ENCODE results near the gene IFNLR1.

IFNLR1 gene

GRCh38 chr1:24175033-24175755 is 11.9 kb downstream of the IFNLR1 start:
- DNase-seq (ENCODE audit: low spot score): no peak

- no peak for DNase-seq (ENCODE audit: low spot score)
These were observed 13.2 kb downstream of the IFNLR1 start for GRCh38 chr1:24173638-24174575.

GRCh38 chr1:24172598-24172997 is 14.5 kb downstream of the IFNLR1 start:
- DNase-seq (ENCODE audit: low spot score): no peak

GRCh38 chr1:24169286-24169685 is 17.8 kb downstream of the IFNLR1 start:
- DNase-seq (ENCODE audit: low spot score): no peak

- no peak for DNase-seq (ENCODE audit: low spot score)
These were observed 18.8 kb downstream of the IFNLR1 start for GRCh38 chr1:24168245-24168644.

GRCh38 chr1:24167008-24167407 is 20.1 kb downstream of the IFNLR1 start:
- no peak for DNase-seq (ENCODE audit: low spot score)

GRCh38 chr1:24165500-24165899 is 21.6 kb downstream of the IFNLR1 start:
- no peak for DNase-seq (ENCODE audit: low spot score)

GRCh38 chr1:24164004-24164403 is 23.1 kb downstream of the IFNLR1 start:
- DNase-seq (ENCODE audit: low spot score): no peak

- no peak for DNase-seq (ENCODE audit: low spot score)
These were observed 24.9 kb downstream of the IFNLR1 start for GRCh38 chr1:24162201-24162600.

- no peak for DNase-seq (ENCODE audit: low spot score)
These were observed 25.8 kb downstream of the IFNLR1 start for GRCh38 chr1:24161270-24161669.

GRCh38 chr1:24159366-24159765 is 27.7 kb downstream of the IFNLR1 start:
- DNase-seq (ENCODE audit: low spot score): no peak

GRCh38 chr1:24157918-24158481 is 29.1 kb downstream of the IFNLR1 start:
- DNase-seq (ENCODE audit: low spot score): no peak

- DNase-seq (ENCODE audit: low spot score): no peak
These were observed 30.4 kb downstream of the IFNLR1 start for GRCh38 chr1:24156542-24157260.

- peak; percentile 54 for DNase-seq (ENCODE audit: low spot score)
These were observed 31.9 kb downstream of the IFNLR1 start for GRCh38 chr1:24155011-24155782.

GRCh38 chr1:24154215-24154614 is 32.9 kb downstream of the IFNLR1 start:
- DNase-seq (ENCODE audit: low spot score): no peak

GRCh38 chr1:24152631-24153494 is 34.2 kb downstream of the IFNLR1 start:
- no peak for DNase-seq (ENCODE audit: low spot score)

GRCh38 chr1:24151175-24151533 is 35.9 kb downstream of the IFNLR1 start:
- no peak for DNase-seq (ENCODE audit: low spot score)

GRCh38 chr1:24150234-24151174 is 36.6 kb downstream of the IFNLR1 start:
- peak; percentile 72 for DNase-seq (ENCODE audit: low spot score)

- no peak for DNase-seq (ENCODE audit: low spot score)
These were observed 37.2 kb downstream of the IFNLR1 start for GRCh38 chr1:24149866-24150233.

Data from HuH-7 (cell line).